Trophoblast cell (in vitro differentiated cells and primary cell): ENCODE results near the gene XIRP1.
A peak's percentile ranks its signal among the peaks of the same experiment; 100 is the strongest.
"Not testable (repeated sequence)": the region's sequence is repeated elsewhere in the genome, so short reads cannot be mapped to it uniquely, and the experiment has no call there.

ENCODE experiments used
- DNase-seq, 2 donors: peaks; one replicate each; pipeline ENCODE4 v3.0.0-alpha.2; 2016
- H2AFZ ChIP-seq: 2 replicates; pipeline ENCODE4 v1.6.1; 2013; ENCODE audit warnings: low read length, moderate library complexity, mild to moderate bottlenecking; ENCODE audit not compliant: insufficient read depth, poor library complexity
- H2AK5ac ChIP-seq: 2 replicates; pipeline ENCODE4 v1.6.1; 2013; ENCODE audit warnings: mild to moderate bottlenecking, low read length
- H2BK120ac ChIP-seq: 2 replicates; pipeline ENCODE4 v1.6.1; 2013; ENCODE audit warnings: low read length, mild to moderate bottlenecking, moderate library complexity; ENCODE audit not compliant: insufficient read depth, poor library complexity
- H2BK12ac ChIP-seq: 2 replicates; pipeline ENCODE4 v1.6.1; 2013; ENCODE audit warnings: mild to moderate bottlenecking, low read length, moderate library complexity
- H2BK5ac ChIP-seq: 2 replicates; pipeline ENCODE4 v1.6.1; 2013; ENCODE audit warnings: low read length, low read depth, moderate library complexity, mild to moderate bottlenecking; ENCODE audit not compliant: poor library complexity
- H3K14ac ChIP-seq: 2 replicates; pipeline ENCODE4 v1.6.1; 2013; ENCODE audit warnings: mild to moderate bottlenecking, low read length
- H3K18ac ChIP-seq: 2 replicates; pipeline ENCODE4 v1.6.1; 2013; ENCODE audit warnings: mild to moderate bottlenecking, low read length
- H3K23ac ChIP-seq: 2 replicates; pipeline ENCODE4 v1.6.1; 2013; ENCODE audit warnings: low read length
- H3K27ac ChIP-seq: 2 replicates; pipeline ENCODE4 v1.5.1; 2013; ENCODE audit warnings: low read depth, mild to moderate bottlenecking, inconsistent platforms, low read length, moderate library complexity
- H3K27me3 ChIP-seq: 2 replicates; pipeline ENCODE4 v1.6.1; 2013; ENCODE audit warnings: inconsistent platforms, mild to moderate bottlenecking, low read length, moderate library complexity; ENCODE audit not compliant: insufficient read depth
- H3K36me3 ChIP-seq, 2 experiments: 1 replicate in 1 of 2; 2 replicates in 1 of 2; pipeline ENCODE4 v1.6.1; 2013; ENCODE audit warnings: low read length in 2 of 2, mild to moderate bottlenecking in 2 of 2, moderate library complexity in 1 of 2; ENCODE audit not compliant: insufficient read depth in 2 of 2, control insufficient read depth in 1 of 2
- H3K4ac ChIP-seq: 2 replicates; pipeline ENCODE4 v1.6.1; 2013; ENCODE audit warnings: low read depth, mild to moderate bottlenecking, low read length, moderate library complexity
- H3K4me1 ChIP-seq, 2 experiments: 1 replicate in 1 of 2; 2 replicates in 1 of 2; pipeline ENCODE4 v1.6.1; 2013; ENCODE audit warnings: low read length in 2 of 2, mild to moderate bottlenecking in 2 of 2, moderate library complexity in 1 of 2; ENCODE audit not compliant: insufficient read depth in 2 of 2, control insufficient read depth in 1 of 2
- H3K4me2 ChIP-seq: 2 replicates; pipeline ENCODE4 v1.6.1; 2013; ENCODE audit warnings: inconsistent platforms, mild to moderate bottlenecking, low read length, moderate library complexity
- H3K4me3 ChIP-seq: 2 replicates; pipeline ENCODE4 v1.5.1; 2013; ENCODE audit warnings: mild to moderate bottlenecking, low read depth, low read length, inconsistent platforms
- H3K79me1 ChIP-seq: one replicate; pipeline ENCODE4 v1.6.1; 2013; ENCODE audit warnings: low read length
- H3K79me2 ChIP-seq: 2 replicates; pipeline ENCODE4 v1.6.1; 2013; ENCODE audit warnings: low read length, mild to moderate bottlenecking; ENCODE audit not compliant: control insufficient read depth, insufficient read depth, poor library complexity
- H3K9ac ChIP-seq: 2 replicates; pipeline ENCODE4 v1.6.1; 2013; ENCODE audit warnings: mild to moderate bottlenecking, low read length
- H3K9me3 ChIP-seq: 2 replicates; pipeline ENCODE4 v1.6.1; 2013; ENCODE audit warnings: low read depth, mild to moderate bottlenecking, control low read depth, inconsistent platforms, low read length; ENCODE audit not compliant: insufficient read depth
- H4K12ac ChIP-seq: 2 replicates; pipeline ENCODE4 v1.6.1; 2013; ENCODE audit warnings: low read depth, mild to moderate bottlenecking, low read length, moderate library complexity
- H4K8ac ChIP-seq: 2 replicates; pipeline ENCODE4 v1.6.1; 2013; ENCODE audit warnings: low read depth, mild to moderate bottlenecking, low read length, moderate library complexity
- H4K91ac ChIP-seq: one replicate; pipeline ENCODE4 v1.6.1; 2013; ENCODE audit warnings: low read depth, mild to moderate bottlenecking, low read length, moderate library complexity
- WGBS: extraction: QIAGEN DNeasy Blood & Tissue Kit; methylation state at CpG from one replicate; pipeline ENCODE4 v1.1.7; 2013; ENCODE audit warnings: missing lambda C conversion rate; ENCODE audit not compliant: insufficient read length, insufficient coverage; ENCODE audit errors: extremely low coverage; 5-methylcytosine and 5-hydroxymethylcytosine counted together

XIRP1 gene

GRCh38 chr3:39170877-39171276 is 21.5 kb downstream of the XIRP1 start:
- not testable (repeated sequence) for H3K27me3 ChIP-seq, H3K36me3 ChIP-seq, H4K8ac ChIP-seq, H3K9ac ChIP-seq, H4K12ac ChIP-seq, H3K9me3 ChIP-seq, H3K23ac ChIP-seq, H2BK5ac ChIP-seq, H3K79me2 ChIP-seq, H3K79me1 ChIP-seq, H3K14ac ChIP-seq, H4K91ac ChIP-seq, H3K27ac ChIP-seq, H3K4ac ChIP-seq, H3K4me3 ChIP-seq, H2BK120ac ChIP-seq, H2AK5ac ChIP-seq, H3K18ac ChIP-seq, H2BK12ac ChIP-seq, H3K4me2 ChIP-seq, H2AFZ ChIP-seq
- peak; percentile 38 to 40 for DNase-seq
- no CpG with 5 or more reads among the region's 6 CpGs for WGBS
- peaks cover 12 to 13% of the 10 kb centered on the region in 2 experiments for H3K4me1 ChIP-seq

DNA sequence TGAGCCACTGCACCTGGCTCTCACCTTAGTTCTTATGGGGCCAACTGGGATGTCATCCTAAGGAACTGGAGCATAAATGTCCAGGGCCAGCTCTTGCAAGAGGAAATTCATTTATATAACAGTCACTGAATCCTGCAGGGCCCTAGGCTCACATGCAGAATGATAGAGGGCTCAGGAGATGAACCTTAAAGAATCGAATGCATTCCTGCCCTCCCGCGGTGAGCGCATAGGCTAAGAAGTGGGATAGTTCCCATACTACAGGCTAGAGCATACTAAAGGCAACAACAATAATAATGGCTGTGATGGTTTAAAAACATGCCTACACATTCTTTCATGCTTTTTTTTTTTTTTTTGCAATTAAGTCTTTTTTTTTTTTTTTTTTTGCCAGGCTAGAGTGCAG is 21.9 kb downstream of the XIRP1 start:
- H4K12ac ChIP-seq, result no peak overlapping the region
- H3K18ac ChIP-seq, result no peak overlapping the region
- no peak overlapping the region for H3K9ac ChIP-seq

GRCh38 chr3:39169712-39170111 is 22.7 kb downstream of the XIRP1 start:
- Histone ChIP-seq H3K4me1 (peaks cover 6 to 9% of the 10 kb centered on the region in 2 experiments), H3K27me3 (peaks cover 2% of the 10 kb centered on the region), H4K8ac (no peak overlapping the region), H3K4ac (no peak overlapping the region), H3K23ac (no peak overlapping the region), H3K36me3 (no peaks in the 10 kb centered on the region), H3K27ac (no peak overlapping the region), H4K91ac (no peak overlapping the region), H3K79me2 (no peaks in the 10 kb centered on the region), H3K4me3 (no peak overlapping the region), H2AK5ac (no peak overlapping the region), H2AFZ (no peak overlapping the region), H3K14ac (no peak overlapping the region), H3K9ac (no peak overlapping the region), H3K18ac (no peak overlapping the region), H2BK5ac (no peak overlapping the region), H2BK12ac (no peak overlapping the region), H4K12ac (no peak overlapping the region), H3K9me3 (no peaks in the 10 kb centered on the region), H2BK120ac (no peak overlapping the region), H3K4me2 (no peak overlapping the region), H3K79me1 (peaks cover 3% of the 10 kb centered on the region)
- no CpG with 5 or more reads among the region's 1 CpG for WGBS
- no peak for DNase-seq

More for the DNA sequence above, 21.9 kb downstream of the XIRP1 start:
- no peak overlapping the region for H3K14ac ChIP-seq
- no peaks in the 10 kb centered on the region for H3K9me3 ChIP-seq
- no peaks in the 10 kb centered on the region for H3K36me3 ChIP-seq
- no peak overlapping the region for H2BK120ac ChIP-seq
- no peak overlapping the region for H3K4ac ChIP-seq
- no peak overlapping the region for H3K27ac ChIP-seq
- H4K91ac ChIP-seq, result no peak overlapping the region
- no peak overlapping the region for H2BK5ac ChIP-seq
- H3K4me3 ChIP-seq, result no peak overlapping the region
- no CpG with 5 or more reads among the region's 4 CpGs for WGBS
- no peak overlapping the region for H3K4me2 ChIP-seq
- peaks cover 10 to 12% of the 10 kb centered on the region in 2 experiments for H3K4me1 ChIP-seq
- peaks cover 2% of the 10 kb centered on the region for H3K27me3 ChIP-seq
- DNase-seq, result peak in 1 of 2 donors; percentile 35
- no peak overlapping the region for H2BK12ac ChIP-seq
- no peak overlapping the region for H2AFZ ChIP-seq
- no peak overlapping the region for H3K23ac ChIP-seq
- H3K79me1 ChIP-seq, result peaks cover 6% of the 10 kb centered on the region
- no peaks in the 10 kb centered on the region for H3K79me2 ChIP-seq
- H4K8ac ChIP-seq, result no peak overlapping the region
- H2AK5ac ChIP-seq, result no peak overlapping the region

- H3K9ac ChIP-seq, result no peak overlapping the region
- H3K79me2 ChIP-seq, result no peaks in the 10 kb centered on the region
- peak overlapping the region; percentile 94 for H2BK12ac ChIP-seq
- no peaks in the 10 kb centered on the region for H3K9me3 ChIP-seq
- peaks cover 2% of the 10 kb centered on the region for H3K27me3 ChIP-seq
- H3K4me1 ChIP-seq, result peaks cover 6 to 9% of the 10 kb centered on the region in 2 experiments
- no peak overlapping the region for H2AFZ ChIP-seq
- no peak overlapping the region for H3K4me2 ChIP-seq
- DNase-seq, result no peak
- peak overlapping the region; percentile 9 for H3K4ac ChIP-seq
- WGBS, result no CpG with 5 or more reads among the region's 5 CpGs
- H2BK5ac ChIP-seq, result peak overlapping the region; percentile 56
- H3K23ac ChIP-seq, result no peak overlapping the region
- H3K18ac ChIP-seq, result no peak overlapping the region
- H3K79me1 ChIP-seq, result peaks cover 3% of the 10 kb centered on the region
- peak overlapping the region; percentile 29 for H4K91ac ChIP-seq
- H4K8ac ChIP-seq, result no peak overlapping the region
- H3K14ac ChIP-seq, result peak overlapping the region; percentile 64
- H3K27ac ChIP-seq, result no peak overlapping the region
- H4K12ac ChIP-seq, result no peak overlapping the region
- no peak overlapping the region for H3K4me3 ChIP-seq
- H2BK120ac ChIP-seq, result peak overlapping the region; percentile 62
- H2AK5ac ChIP-seq, result peak overlapping the region; percentile 97
- H3K36me3 ChIP-seq, result no peaks in the 10 kb centered on the region
Observed at GRCh38 chr3:39168156-39168780, 24.1 kb downstream of the XIRP1 start.
